Loucy (cell line): ENCODE results near the gene SLFN12L.

Experiments used
- H2AFZ ChIP-seq: fragments of 200-600 bp; sonication (generic); 2 replicates; pipeline ENCODE4 v1.6.0; 2016; ENCODE audit warnings: antibody characterized with exemption, mild to moderate bottlenecking, low read length, moderate library complexity
- H3F3A ChIP-seq: fragments of 200-600 bp; 2 replicates; pipeline ENCODE4 v1.6.0; 2016; ENCODE audit warnings: antibody characterized with exemption, low read depth, mild to moderate bottlenecking
- H3K27me3 ChIP-seq: fragments of 200-600 bp; sonication (generic); 2 replicates; pipeline ENCODE4 v1.6.1; 2014; ENCODE audit warnings: low read length, mild to moderate bottlenecking; ENCODE audit not compliant: insufficient read depth, poor library complexity, severe bottlenecking
- H3K36me3 ChIP-seq: fragments of 200-600 bp; sonication (generic); 2 replicates; pipeline ENCODE4 v1.6.1; 2016; ENCODE audit warnings: low read length; ENCODE audit not compliant: insufficient read depth
- H3K4me1 ChIP-seq: fragments of 200-600 bp; sonication (generic); 2 replicates; pipeline ENCODE4 v1.5.1; 2014; ENCODE audit warnings: low read length, mild to moderate bottlenecking; ENCODE audit not compliant: insufficient read depth, poor library complexity, severe bottlenecking
- H3K4me2 ChIP-seq: fragments of 200-600 bp; sonication (generic); 2 replicates; pipeline ENCODE4 v1.6.0; 2014; ENCODE audit warnings: antibody characterized with exemption, low read length, low read depth, mild to moderate bottlenecking; ENCODE audit not compliant: poor library complexity, severe bottlenecking
- H3K4me3 ChIP-seq: fragments of 200-600 bp; sonication (generic); 2 replicates; pipeline ENCODE4 v1.5.1; 2014; ENCODE audit warnings: low read length, mild to moderate bottlenecking, mixed read lengths; ENCODE audit not compliant: poor library complexity, severe bottlenecking
- H3K79me2 ChIP-seq: fragments of 200-600 bp; sonication (generic); 2 replicates; pipeline ENCODE4 v1.6.1; 2014; ENCODE audit warnings: low read length; ENCODE audit not compliant: insufficient read depth
- H3K9ac ChIP-seq: fragments of 200-600 bp; sonication (generic); 2 replicates; pipeline ENCODE4 v1.6.0; 2014; ENCODE audit warnings: mild to moderate bottlenecking, low read depth, low read length, moderate library complexity; ENCODE audit not compliant: poor library complexity, severe bottlenecking
- H3K9me2 ChIP-seq: fragments of 200-600 bp; sonication (generic); replicated peaks from 2 replicates; pipeline ENCODE4 v1.6.1; 2016; ENCODE audit warnings: low read depth, low read length, mixed read lengths
- H3K9me3 ChIP-seq: fragments of 200-600 bp; sonication (generic); 2 replicates; pipeline ENCODE4 v1.6.1; 2014; ENCODE audit warnings: mild to moderate bottlenecking, antibody characterized with exemption, low read length, low read depth; ENCODE audit not compliant: insufficient read depth
- H4K20me1 ChIP-seq: fragments of 200-600 bp; sonication (generic); 2 replicates; pipeline ENCODE4 v1.6.0; 2014; ENCODE audit warnings: antibody characterized with exemption, low read length, mild to moderate bottlenecking; ENCODE audit not compliant: insufficient read depth, poor library complexity, severe bottlenecking
- EZH2phosphoT487 ChIP-seq: fragments of 200-600 bp; IDR thresholded peaks from 2 replicates; pipeline ENCODE4 v1.6.1; 2018; ENCODE audit warnings: antibody characterized with exemption, mild to moderate bottlenecking, moderate library complexity, borderline replicate concordance
- TF ChIP-seq, protein P1 (sequence below): fragments of 200-600 bp; sonication (generic); conservative IDR thresholded peaks from 2 replicates; pipeline ENCODE4 v1.5.1; 2014; ENCODE audit warnings: mild to moderate bottlenecking, antibody characterized with exemption, low read length

SLFN12L gene

DNA sequence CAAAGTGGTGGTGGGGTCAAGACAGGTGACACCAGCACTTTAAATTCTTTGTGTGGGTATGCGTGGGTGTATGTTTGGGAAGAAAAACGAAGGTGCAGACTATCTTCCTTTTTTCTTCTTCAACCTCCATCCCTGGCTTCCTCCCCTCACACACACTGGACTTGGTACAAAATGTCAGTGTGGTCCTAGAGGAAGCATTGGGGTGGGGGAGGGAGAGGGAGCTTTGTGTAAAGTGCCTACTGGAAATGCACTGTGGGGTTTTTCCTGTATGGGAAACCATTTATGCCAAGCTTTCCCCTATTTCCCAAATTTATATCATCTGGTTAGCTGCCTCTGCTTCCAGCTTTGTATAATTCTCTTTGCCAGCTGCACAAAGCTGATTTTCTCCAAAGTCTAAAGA is 44.4 kb downstream of the SLFN12L start:
- H3K4me2 ChIP-seq, result no peak overlapping the region
- H3K9me3 ChIP-seq, result no peaks in the 10 kb centered on the region
- peaks cover 12% of the 10 kb centered on the region for H3K27me3 ChIP-seq
- no peak overlapping the region for H2AFZ ChIP-seq
- no peaks in the 10 kb centered on the region for H3K9me2 ChIP-seq
- H3K4me3 ChIP-seq, result no peak overlapping the region
- H4K20me1 ChIP-seq, result no peaks in the 10 kb centered on the region
- TF ChIP-seq, protein P1, sequence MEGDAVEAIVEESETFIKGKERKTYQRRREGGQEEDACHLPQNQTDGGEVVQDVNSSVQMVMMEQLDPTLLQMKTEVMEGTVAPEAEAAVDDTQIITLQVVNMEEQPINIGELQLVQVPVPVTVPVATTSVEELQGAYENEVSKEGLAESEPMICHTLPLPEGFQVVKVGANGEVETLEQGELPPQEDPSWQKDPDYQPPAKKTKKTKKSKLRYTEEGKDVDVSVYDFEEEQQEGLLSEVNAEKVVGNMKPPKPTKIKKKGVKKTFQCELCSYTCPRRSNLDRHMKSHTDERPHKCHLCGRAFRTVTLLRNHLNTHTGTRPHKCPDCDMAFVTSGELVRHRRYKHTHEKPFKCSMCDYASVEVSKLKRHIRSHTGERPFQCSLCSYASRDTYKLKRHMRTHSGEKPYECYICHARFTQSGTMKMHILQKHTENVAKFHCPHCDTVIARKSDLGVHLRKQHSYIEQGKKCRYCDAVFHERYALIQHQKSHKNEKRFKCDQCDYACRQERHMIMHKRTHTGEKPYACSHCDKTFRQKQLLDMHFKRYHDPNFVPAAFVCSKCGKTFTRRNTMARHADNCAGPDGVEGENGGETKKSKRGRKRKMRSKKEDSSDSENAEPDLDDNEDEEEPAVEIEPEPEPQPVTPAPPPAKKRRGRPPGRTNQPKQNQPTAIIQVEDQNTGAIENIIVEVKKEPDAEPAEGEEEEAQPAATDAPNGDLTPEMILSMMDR, result no peak
- no peak for TF ChIP-seq EZH2phosphoT487
- no peaks in the 10 kb centered on the region for H3K4me1 ChIP-seq
- H3K36me3 ChIP-seq, result no peaks in the 10 kb centered on the region
- H3K9ac ChIP-seq, result no peak overlapping the region
- no peaks in the 10 kb centered on the region for H3F3A ChIP-seq
- no peaks in the 10 kb centered on the region for H3K79me2 ChIP-seq

DNA sequence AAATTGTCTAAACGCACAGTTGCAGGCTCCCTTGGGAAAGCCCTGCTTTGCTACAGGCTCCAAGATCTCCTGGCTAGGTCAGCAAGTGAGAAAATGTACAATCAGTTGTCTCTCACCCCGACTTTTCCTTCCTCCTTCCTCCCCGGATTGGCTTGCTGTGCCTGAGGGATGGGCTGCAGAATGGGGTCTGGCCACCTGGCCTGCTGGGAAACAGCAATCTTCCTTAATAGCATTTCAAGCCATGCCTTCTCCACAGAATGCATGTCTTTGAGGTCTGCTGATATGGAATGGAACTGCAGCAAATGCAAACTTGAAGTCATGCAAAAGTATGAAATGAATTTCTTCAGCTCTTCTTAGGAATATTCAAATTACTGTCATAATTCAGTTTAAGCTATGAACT is 46.1 kb downstream of the SLFN12L start:
- peaks cover 28% of the 10 kb centered on the region for H3K27me3 ChIP-seq
- no peak overlapping the region for H2AFZ ChIP-seq
- H3F3A ChIP-seq, result no peaks in the 10 kb centered on the region
- H3K4me1 ChIP-seq, result no peaks in the 10 kb centered on the region
- H3K9me2 ChIP-seq, result no peaks in the 10 kb centered on the region
- TF ChIP-seq EZH2phosphoT487, result no peak
- TF ChIP-seq, protein P1, result no peak
- H3K9ac ChIP-seq, result no peak overlapping the region
- H3K79me2 ChIP-seq, result no peaks in the 10 kb centered on the region
- H3K36me3 ChIP-seq, result no peaks in the 10 kb centered on the region
- H4K20me1 ChIP-seq, result no peaks in the 10 kb centered on the region
- no peaks in the 10 kb centered on the region for H3K9me3 ChIP-seq
- no peak overlapping the region for H3K4me3 ChIP-seq
- no peak overlapping the region for H3K4me2 ChIP-seq

DNA sequence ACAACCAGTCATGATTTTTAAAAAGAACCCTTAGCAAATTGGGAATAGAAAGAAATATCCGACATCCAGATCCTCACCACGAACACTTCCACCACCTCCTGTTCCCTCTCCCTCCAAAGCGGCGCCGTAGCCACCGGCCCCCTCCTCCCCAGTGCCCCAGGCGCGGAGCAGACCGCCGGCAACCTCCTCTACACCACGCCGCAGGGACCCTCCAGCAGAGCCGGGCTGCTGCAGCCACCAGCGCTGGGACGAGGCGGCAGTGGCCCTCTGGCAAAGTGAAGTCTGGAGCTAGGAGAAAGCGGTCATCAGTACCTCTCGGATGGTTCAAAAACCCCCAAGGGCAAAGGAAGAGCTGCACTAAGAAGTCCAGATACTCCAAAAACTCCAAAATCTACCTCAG is 47.5 kb downstream of the SLFN12L start:
- Histone ChIP-seq H3K36me3 (no peaks in the 10 kb centered on the region), H3K9me3 (no peaks in the 10 kb centered on the region), H3K9me2 (no peaks in the 10 kb centered on the region), H3F3A (no peaks in the 10 kb centered on the region), H3K9ac (no peak overlapping the region), H3K27me3 (peaks cover 41% of the 10 kb centered on the region), H4K20me1 (no peaks in the 10 kb centered on the region), H3K4me3 (no peak overlapping the region), H3K79me2 (no peaks in the 10 kb centered on the region), H3K4me2 (no peak overlapping the region), H2AFZ (no peak overlapping the region), H3K4me1 (no peaks in the 10 kb centered on the region)
- TF ChIP-seq, protein P1, result no peak
- no peak for TF ChIP-seq EZH2phosphoT487
